ENCODE data around the gene SH2D7. TPM values are rescaled to one million over a fixed set of nuclear protein-coding genes. Genes with fewer than 3 reads are reported as not detected.

Gene SH2D7
- total RNA-seq, 1 experiment from 2014 or later = not detected

GRCh38 chr15:78146425-78147154 lies 54.2 kb downstream of the SH2D7 start:
- Mint-ChIP-seq H3K9me3 (no peaks in the 10 kb centered on the region; a peak in 1 of 5 replicates), H3K4me3 (no peak overlapping the region), H3K36me3 (ENCODE audit: insufficient read depth in 1 of 3, low read depth in 3 of 3) (peaks cover 0 to 5% (median 1%) of the 10 kb centered on the region in 3 experiments; a peak in 2 of 7 replicates), H3K27ac (no peak overlapping the region; a peak in 1 of 7 replicates), H3K4me1 (peaks cover 11 to 22% of the 10 kb centered on the region in 2 experiments), H3K27me3 (ENCODE audit: low read depth) (peaks cover 2% of the 10 kb centered on the region; the same call in 1 of the 2 replicates)
- H4K20me1 ChIP-seq (ENCODE audit: control insufficient read depth, insufficient read depth, insufficient read length) = no peaks in the 10 kb centered on the region
- H3K18ac ChIP-seq (ENCODE audit: insufficient read length, low read depth, low read length) = no peak overlapping the region
- H2AFZ ChIP-seq (ENCODE audit: low read length) = no peak overlapping the region
- H2BK15ac ChIP-seq (ENCODE audit: low read depth, low read length) = no peak overlapping the region
- no peak overlapping the region for H3K9ac ChIP-seq (ENCODE audit: extremely low read depth, insufficient read length, low read length)
- H2BK12ac ChIP-seq (ENCODE audit: insufficient read length, low read depth, low read length) = no peak overlapping the region
- H4K5ac ChIP-seq (ENCODE audit: insufficient read length, low read depth, low read length) = no peak overlapping the region
- H2BK20ac ChIP-seq (ENCODE audit: low read depth, low read length, poor library complexity, severe bottlenecking) = no peak overlapping the region
- H4K91ac ChIP-seq (ENCODE audit: insufficient read length, low read depth, low read length) = no peak overlapping the region
- H3K23me2 ChIP-seq (ENCODE audit: insufficient read length, low read depth, low read length, poor library complexity, severe bottlenecking) = peaks cover 3% of the 10 kb centered on the region
- no peak overlapping the region for H2BK120ac ChIP-seq (ENCODE audit: low read depth, low read length, poor library complexity, severe bottlenecking)
- H3K27ac ChIP-seq (ENCODE audit: insufficient read length, low read depth, low read length) = no peak overlapping the region
- no peak overlapping the region for H2BK5ac ChIP-seq (ENCODE audit: insufficient read length, low read length)
- no peak overlapping the region for H3K4ac ChIP-seq (ENCODE audit: low read depth, low read length)
- H3K79me2 ChIP-seq (ENCODE audit: insufficient read depth, low read length) = no peaks in the 10 kb centered on the region
- no peak overlapping the region for H3K14ac ChIP-seq (ENCODE audit: insufficient read depth, low read length)
- H3T11ph ChIP-seq (ENCODE audit: low read length) = no peak overlapping the region
- H2AK5ac ChIP-seq (ENCODE audit: insufficient read length, low read length) = no peak overlapping the region
- H4K8ac ChIP-seq (replicated peaks; ENCODE audit: insufficient read length, low read depth, low read length) = no peak overlapping the region
- H3K79me1 ChIP-seq (ENCODE audit: insufficient read depth, low read depth, low read length, poor library complexity, severe bottlenecking) = no peaks in the 10 kb centered on the region
- H3K27me3 ChIP-seq (ENCODE audit: insufficient read depth, low read length) = no peaks in the 10 kb centered on the region; the same call in 1 of the 2 replicates
- H3K9me3 ChIP-seq (ENCODE audit: control insufficient read depth, low read depth, low read length) = no peaks in the 10 kb centered on the region
- H3K4me1 ChIP-seq (ENCODE audit: insufficient read depth, low read length) = no peaks in the 10 kb centered on the region
- no peak for TF ChIP-seq CTCF (conservative IDR thresholded peaks at IDR 0.05)
- DNase-seq = no peak
- no peak overlapping the region for H3K4me2 ChIP-seq (ENCODE audit: insufficient read depth, insufficient read length, low read length)
- no peak overlapping the region for H3K56ac ChIP-seq (ENCODE audit: insufficient read length, low read depth, low read length)
- no peak overlapping the region for H3K23ac ChIP-seq (ENCODE audit: insufficient read length, low read depth, low read length)
- WGBS (ENCODE audit: extremely low coverage, insufficient read length, low lambda C conversion rate) = no CpG with 5 or more reads among the region's 4 CpGs
